GM23338 (cell line): ENCODE data around the gene GPR139. TPM values are rescaled to one million over a fixed set of nuclear protein-coding genes. Genes with fewer than 3 reads are reported as not detected.

Source experiments
- ATAC-seq: fragments of 200-7000 bp; cut with Tn5 transposase; 3 replicates; pipeline ENCODE4 v1.9.1; 2020
- DNase-seq: peaks from one replicate; pipeline ENCODE4 v3.0.0-alpha.2; 2015; ENCODE audit warnings: low spot score
- H2AFZ ChIP-seq: fragments of 200-600 bp; sonication (generic); 2 replicates; pipeline ENCODE4 v1.8.0; 2016; ENCODE audit warnings: antibody characterized with exemption, mild to moderate bottlenecking, moderate library complexity
- H3F3A ChIP-seq: fragments of 200-600 bp; sonication (generic); replicated peaks from 2 replicates; pipeline ENCODE4 v1.8.0; 2017; ENCODE audit warnings: antibody characterized with exemption, mixed run types, low read depth
- H3K27ac ChIP-seq: fragments of 200-600 bp; sonication (generic); 2 replicates; pipeline ENCODE4 v1.6.1; 2016; ENCODE audit warnings: low read depth
- H3K27me3 ChIP-seq: fragments of 200-600 bp; sonication (generic); 2 replicates; pipeline ENCODE4 v1.8.0; 2016; ENCODE audit warnings: mild to moderate bottlenecking, mixed run types, moderate library complexity; ENCODE audit not compliant: insufficient read depth
- H3K36me3 ChIP-seq: fragments of 200-600 bp; sonication (generic); 2 replicates; pipeline ENCODE4 v1.8.0; 2016; ENCODE audit warnings: mild to moderate bottlenecking; ENCODE audit not compliant: insufficient read depth
- H3K4me1 ChIP-seq: fragments of 200-600 bp; sonication (generic); 2 replicates; pipeline ENCODE4 v1.8.0; 2016; ENCODE audit warnings: mild to moderate bottlenecking, moderate library complexity; ENCODE audit not compliant: insufficient read depth
- H3K4me2 ChIP-seq: fragments of 200-600 bp; sonication (generic); 2 replicates; pipeline ENCODE4 v1.7.1; 2017; ENCODE audit warnings: mixed run types
- H3K4me3 ChIP-seq: fragments of 200-600 bp; sonication (generic); 2 replicates; pipeline ENCODE4 v1.6.1; 2016; ENCODE audit warnings: mixed run types
- H3K79me2 ChIP-seq: fragments of 200-600 bp; sonication (generic); replicated peaks from 2 replicates; pipeline ENCODE4 v1.8.0; 2017; ENCODE audit warnings: mild to moderate bottlenecking; ENCODE audit not compliant: insufficient read depth
- H3K9me2 ChIP-seq: fragments of 200-600 bp; sonication (generic); 2 replicates; pipeline ENCODE4 v1.8.0; 2017; ENCODE audit not compliant: insufficient read depth
- H4K20me1 ChIP-seq: fragments of 200-600 bp; sonication (generic); replicated peaks from 2 replicates; pipeline ENCODE4 v1.8.0; 2017; ENCODE audit warnings: mild to moderate bottlenecking; ENCODE audit not compliant: insufficient read depth
- H3K27ac Mint-ChIP-seq: 2 replicates; pipeline ENCODE4 v1.8.0; 2020; ENCODE audit warnings: inconsistent platforms, mild to moderate bottlenecking, moderate library complexity, mixed read lengths
- H3K27me3 Mint-ChIP-seq: 3 replicates; pipeline ENCODE4 v1.8.0; 2022; ENCODE audit warnings: low read depth, mild to moderate bottlenecking, moderate library complexity, mixed read lengths, inconsistent platforms; ENCODE audit not compliant: insufficient read depth, poor library complexity
- H3K36me3 Mint-ChIP-seq: 3 replicates; pipeline ENCODE4 v1.8.0; 2021; ENCODE audit warnings: low read depth, mild to moderate bottlenecking, inconsistent platforms, moderate library complexity, mixed read lengths
- H3K4me1 Mint-ChIP-seq: 3 replicates; pipeline ENCODE4 v1.8.0; 2020; ENCODE audit warnings: mild to moderate bottlenecking, inconsistent platforms, mixed read lengths
- H3K4me3 Mint-ChIP-seq: 3 replicates; pipeline ENCODE4 v1.8.0; 2021; ENCODE audit warnings: moderate library complexity, mild to moderate bottlenecking, inconsistent platforms, mixed read lengths
- H3K9me3 Mint-ChIP-seq: 3 replicates; pipeline ENCODE4 v1.8.0; 2020; ENCODE audit warnings: moderate library complexity, mild to moderate bottlenecking, inconsistent platforms, mixed read lengths
- JUNB ChIP-seq: IDR thresholded peaks from one replicate; pipeline ENCODE4 v1.6.1; 2016; ENCODE audit warnings: antibody characterized with exemption; ENCODE audit not compliant: unreplicated experiment
- polyA plus RNA-seq: library from polyadenylated mRNA; unstranded; fragments of >200 nt; fragmentation: Nextera tagmentation; extraction: Ambion mirVana; gene quantifications from 2 replicates; pipeline ENCODE4 v1.2.1, GENCODE V29; 2016
- total RNA-seq: library from RNA; depleted of rRNA; stranded (reverse); fragments of >200 nt; shearing (Covaris generic); gene quantifications from 2 replicates; pipeline ENCODE4 v1.2.3, GENCODE V29; 2014
- TF ChIP-seq, protein P1 (sequence below): fragments of 250-450 bp; sonication (Bioruptor Pico); IDR thresholded peaks from 2 replicates; pipeline ENCODE4 v1.5.0; 2020; ENCODE audit warnings: mild to moderate bottlenecking, moderate library complexity
- TF ChIP-seq, protein P2 (sequence below), 2 experiments: fragments of 200-600 bp in 1 of 2; sonication (generic) in 1 of 2; conservative IDR thresholded peaks; 2 replicates each; pipeline versions ENCODE4 v1.5.1 to v1.6.1; 2016 to 2017; ENCODE audit warnings: antibody characterized with exemption in 2 of 2, low read depth in 2 of 2, mild to moderate bottlenecking in 2 of 2, moderate library complexity in 1 of 2
- TF ChIP-seq, protein P3 (sequence below): IDR thresholded peaks from one replicate; pipeline ENCODE4 v1.6.1; 2018; ENCODE audit warnings: antibody characterized with exemption; ENCODE audit not compliant: unreplicated experiment

The GPR139 gene
- total and polyA plus RNA-seq, 2 experiments from 2014 or later: 0.66 to 2.3 TPM

DNA sequence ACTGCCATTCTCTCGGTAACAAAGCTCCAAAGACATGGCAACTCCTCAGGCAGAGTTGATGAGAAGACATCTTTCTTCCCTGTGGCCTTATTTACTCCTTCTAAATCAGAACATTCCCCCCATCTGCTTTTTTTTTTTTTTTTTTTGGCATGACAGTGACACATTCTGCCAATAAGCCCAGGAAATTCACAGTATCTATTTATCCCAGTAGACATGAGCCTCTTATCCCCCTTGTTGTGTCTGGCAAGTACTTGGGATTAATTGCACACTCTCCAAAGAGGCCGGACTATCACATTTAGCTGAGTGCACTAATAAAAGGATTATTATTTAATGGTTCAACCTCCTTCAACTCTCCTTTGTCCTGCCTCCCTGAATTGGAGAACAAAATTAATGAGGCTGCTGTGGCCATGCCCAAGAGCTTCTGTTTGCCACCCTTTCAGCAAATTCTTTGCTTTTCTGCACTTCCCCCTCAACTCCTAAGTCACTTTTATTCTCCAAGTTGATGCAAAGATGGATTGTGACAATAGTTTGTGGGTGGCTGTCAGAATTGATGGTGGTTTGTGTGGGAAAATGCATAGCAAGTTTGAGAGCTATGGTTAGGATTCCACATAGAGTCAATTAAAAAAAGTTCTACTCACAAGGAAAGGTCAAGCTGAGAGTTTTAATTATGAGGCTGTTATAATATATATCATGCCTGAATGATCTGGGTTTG is 47.2 kb downstream of the GPR139 start (continued):
- TF ChIP-seq, protein P1, sequence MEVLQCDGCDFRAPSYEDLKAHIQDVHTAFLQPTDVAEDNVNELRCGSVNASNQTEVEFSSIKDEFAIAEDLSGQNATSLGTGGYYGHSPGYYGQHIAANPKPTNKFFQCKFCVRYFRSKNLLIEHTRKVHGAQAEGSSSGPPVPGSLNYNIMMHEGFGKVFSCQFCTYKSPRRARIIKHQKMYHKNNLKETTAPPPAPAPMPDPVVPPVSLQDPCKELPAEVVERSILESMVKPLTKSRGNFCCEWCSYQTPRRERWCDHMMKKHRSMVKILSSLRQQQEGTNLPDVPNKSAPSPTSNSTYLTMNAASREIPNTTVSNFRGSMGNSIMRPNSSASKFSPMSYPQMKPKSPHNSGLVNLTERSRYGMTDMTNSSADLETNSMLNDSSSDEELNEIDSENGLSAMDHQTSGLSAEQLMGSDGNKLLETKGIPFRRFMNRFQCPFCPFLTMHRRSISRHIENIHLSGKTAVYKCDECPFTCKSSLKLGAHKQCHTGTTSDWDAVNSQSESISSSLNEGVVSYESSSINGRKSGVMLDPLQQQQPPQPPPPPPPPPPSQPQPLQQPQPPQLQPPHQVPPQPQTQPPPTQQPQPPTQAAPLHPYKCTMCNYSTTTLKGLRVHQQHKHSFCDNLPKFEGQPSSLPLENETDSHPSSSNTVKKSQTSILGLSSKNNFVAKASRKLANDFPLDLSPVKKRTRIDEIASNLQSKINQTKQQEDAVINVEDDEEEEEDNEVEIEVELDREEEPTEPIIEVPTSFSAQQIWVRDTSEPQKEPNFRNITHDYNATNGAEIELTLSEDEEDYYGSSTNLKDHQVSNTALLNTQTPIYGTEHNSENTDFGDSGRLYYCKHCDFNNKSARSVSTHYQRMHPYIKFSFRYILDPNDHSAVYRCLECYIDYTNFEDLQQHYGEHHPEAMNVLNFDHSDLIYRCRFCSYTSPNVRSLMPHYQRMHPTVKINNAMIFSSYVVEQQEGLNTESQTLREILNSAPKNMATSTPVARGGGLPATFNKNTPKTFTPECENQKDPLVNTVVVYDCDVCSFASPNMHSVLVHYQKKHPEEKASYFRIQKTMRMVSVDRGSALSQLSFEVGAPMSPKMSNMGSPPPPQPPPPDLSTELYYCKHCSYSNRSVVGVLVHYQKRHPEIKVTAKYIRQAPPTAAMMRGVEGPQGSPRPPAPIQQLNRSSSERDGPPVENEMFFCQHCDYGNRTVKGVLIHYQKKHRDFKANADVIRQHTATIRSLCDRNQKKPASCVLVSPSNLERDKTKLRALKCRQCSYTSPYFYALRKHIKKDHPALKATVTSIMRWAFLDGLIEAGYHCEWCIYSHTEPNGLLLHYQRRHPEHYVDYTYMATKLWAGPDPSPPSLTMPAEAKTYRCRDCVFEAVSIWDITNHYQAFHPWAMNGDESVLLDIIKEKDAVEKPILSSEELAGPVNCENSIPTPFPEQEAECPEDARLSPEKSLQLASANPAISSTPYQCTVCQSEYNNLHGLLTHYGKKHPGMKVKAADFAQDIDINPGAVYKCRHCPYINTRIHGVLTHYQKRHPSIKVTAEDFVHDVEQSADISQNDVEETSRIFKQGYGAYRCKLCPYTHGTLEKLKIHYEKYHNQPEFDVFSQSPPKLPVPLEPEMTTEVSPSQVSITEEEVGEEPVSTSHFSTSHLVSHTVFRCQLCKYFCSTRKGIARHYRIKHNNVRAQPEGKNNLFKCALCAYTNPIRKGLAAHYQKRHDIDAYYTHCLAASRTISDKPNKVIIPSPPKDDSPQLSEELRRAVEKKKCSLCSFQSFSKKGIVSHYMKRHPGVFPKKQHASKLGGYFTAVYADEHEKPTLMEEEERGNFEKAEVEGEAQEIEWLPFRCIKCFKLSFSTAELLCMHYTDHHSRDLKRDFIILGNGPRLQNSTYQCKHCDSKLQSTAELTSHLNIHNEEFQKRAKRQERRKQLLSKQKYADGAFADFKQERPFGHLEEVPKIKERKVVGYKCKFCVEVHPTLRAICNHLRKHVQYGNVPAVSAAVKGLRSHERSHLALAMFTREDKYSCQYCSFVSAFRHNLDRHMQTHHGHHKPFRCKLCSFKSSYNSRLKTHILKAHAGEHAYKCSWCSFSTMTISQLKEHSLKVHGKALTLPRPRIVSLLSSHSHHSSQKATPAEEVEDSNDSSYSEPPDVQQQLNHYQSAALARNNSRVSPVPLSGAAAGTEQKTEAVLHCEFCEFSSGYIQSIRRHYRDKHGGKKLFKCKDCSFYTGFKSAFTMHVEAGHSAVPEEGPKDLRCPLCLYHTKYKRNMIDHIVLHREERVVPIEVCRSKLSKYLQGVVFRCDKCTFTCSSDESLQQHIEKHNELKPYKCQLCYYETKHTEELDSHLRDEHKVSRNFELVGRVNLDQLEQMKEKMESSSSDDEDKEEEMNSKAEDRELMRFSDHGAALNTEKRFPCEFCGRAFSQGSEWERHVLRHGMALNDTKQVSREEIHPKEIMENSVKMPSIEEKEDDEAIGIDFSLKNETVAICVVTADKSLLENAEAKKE: no peak
- TF ChIP-seq, protein P2, sequence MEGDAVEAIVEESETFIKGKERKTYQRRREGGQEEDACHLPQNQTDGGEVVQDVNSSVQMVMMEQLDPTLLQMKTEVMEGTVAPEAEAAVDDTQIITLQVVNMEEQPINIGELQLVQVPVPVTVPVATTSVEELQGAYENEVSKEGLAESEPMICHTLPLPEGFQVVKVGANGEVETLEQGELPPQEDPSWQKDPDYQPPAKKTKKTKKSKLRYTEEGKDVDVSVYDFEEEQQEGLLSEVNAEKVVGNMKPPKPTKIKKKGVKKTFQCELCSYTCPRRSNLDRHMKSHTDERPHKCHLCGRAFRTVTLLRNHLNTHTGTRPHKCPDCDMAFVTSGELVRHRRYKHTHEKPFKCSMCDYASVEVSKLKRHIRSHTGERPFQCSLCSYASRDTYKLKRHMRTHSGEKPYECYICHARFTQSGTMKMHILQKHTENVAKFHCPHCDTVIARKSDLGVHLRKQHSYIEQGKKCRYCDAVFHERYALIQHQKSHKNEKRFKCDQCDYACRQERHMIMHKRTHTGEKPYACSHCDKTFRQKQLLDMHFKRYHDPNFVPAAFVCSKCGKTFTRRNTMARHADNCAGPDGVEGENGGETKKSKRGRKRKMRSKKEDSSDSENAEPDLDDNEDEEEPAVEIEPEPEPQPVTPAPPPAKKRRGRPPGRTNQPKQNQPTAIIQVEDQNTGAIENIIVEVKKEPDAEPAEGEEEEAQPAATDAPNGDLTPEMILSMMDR (conservative IDR thresholded peaks at IDR 0.05; ENCODE audit: low read depth in 2 of 2): no peak

DNA sequence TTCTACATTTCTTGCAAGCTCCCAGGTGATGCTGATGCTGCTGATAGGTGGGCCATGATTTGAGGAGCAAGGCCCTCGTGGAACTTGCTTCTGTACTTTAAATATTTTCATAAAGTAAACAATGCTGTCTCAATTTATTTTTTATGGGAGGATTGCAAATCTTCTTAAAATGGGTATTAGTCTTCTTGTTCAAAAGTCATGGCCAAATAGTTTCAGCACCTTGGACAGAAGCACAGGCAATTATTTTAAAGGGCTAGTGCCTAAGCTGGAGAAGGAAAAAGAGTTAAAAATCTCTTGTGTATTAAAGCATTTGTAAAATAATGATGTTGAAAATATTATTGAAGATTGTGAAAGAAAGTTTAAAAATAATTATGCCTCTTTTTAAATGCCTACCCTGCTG is 50.5 kb downstream of the GPR139 start:
- no peak overlapping the region for H3K27ac Mint-ChIP-seq

More for the DNA sequence above, 50.5 kb downstream of the GPR139 start:
- Histone ChIP-seq H3K36me3 (no peaks in the 10 kb centered on the region), H4K20me1 (no peaks in the 10 kb centered on the region), H3K4me3 (no peak overlapping the region), H3K79me2 (no peaks in the 10 kb centered on the region), H3K4me1 (no peaks in the 10 kb centered on the region), H3K27ac (no peak overlapping the region), H2AFZ (no peak overlapping the region), H3K27me3 (no peaks in the 10 kb centered on the region), H3F3A (no peaks in the 10 kb centered on the region), H3K9me2 (no peaks in the 10 kb centered on the region), H3K4me2 (no peak overlapping the region)
- Mint-ChIP-seq H3K9me3 (no peaks in the 10 kb centered on the region; the same call in 2 of the 3 replicates), H3K4me3 (no peak overlapping the region), H3K36me3 (no peaks in the 10 kb centered on the region), H3K4me1 (no peaks in the 10 kb centered on the region), H3K27me3 (no peaks in the 10 kb centered on the region)
- no peak for ATAC-seq
- TF ChIP-seq, protein P3, sequence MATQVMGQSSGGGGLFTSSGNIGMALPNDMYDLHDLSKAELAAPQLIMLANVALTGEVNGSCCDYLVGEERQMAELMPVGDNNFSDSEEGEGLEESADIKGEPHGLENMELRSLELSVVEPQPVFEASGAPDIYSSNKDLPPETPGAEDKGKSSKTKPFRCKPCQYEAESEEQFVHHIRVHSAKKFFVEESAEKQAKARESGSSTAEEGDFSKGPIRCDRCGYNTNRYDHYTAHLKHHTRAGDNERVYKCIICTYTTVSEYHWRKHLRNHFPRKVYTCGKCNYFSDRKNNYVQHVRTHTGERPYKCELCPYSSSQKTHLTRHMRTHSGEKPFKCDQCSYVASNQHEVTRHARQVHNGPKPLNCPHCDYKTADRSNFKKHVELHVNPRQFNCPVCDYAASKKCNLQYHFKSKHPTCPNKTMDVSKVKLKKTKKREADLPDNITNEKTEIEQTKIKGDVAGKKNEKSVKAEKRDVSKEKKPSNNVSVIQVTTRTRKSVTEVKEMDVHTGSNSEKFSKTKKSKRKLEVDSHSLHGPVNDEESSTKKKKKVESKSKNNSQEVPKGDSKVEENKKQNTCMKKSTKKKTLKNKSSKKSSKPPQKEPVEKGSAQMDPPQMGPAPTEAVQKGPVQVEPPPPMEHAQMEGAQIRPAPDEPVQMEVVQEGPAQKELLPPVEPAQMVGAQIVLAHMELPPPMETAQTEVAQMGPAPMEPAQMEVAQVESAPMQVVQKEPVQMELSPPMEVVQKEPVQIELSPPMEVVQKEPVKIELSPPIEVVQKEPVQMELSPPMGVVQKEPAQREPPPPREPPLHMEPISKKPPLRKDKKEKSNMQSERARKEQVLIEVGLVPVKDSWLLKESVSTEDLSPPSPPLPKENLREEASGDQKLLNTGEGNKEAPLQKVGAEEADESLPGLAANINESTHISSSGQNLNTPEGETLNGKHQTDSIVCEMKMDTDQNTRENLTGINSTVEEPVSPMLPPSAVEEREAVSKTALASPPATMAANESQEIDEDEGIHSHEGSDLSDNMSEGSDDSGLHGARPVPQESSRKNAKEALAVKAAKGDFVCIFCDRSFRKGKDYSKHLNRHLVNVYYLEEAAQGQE: peak; percentile 77
- TF ChIP-seq JUNB: no peak
- TF ChIP-seq, protein P2 (conservative IDR thresholded peaks at IDR 0.05; ENCODE audit: low read depth in 2 of 2): no peak
- peak; percentile 70 for DNase-seq
